Stimulated activated CD8-positive, alpha-beta memory T cell treated with anti-CD3 and anti-CD28 coated beads, Interleukin-4, amount 100 ng/mL, for 24 hours (primary cell): Measurements from ENCODE around the gene KLF15.

Experiments
- DNase-seq: peaks from one replicate; pipeline ENCODE4 v3.0.0-alpha.2; 2020; ENCODE audit warnings: low read depth

Gene KLF15

GRCh38 chr3:126389112-126389793 lies 32.0 kb upstream of the KLF15 start:
- peak; percentile 11 for DNase-seq

- DNase-seq: no peak
Measured at GRCh38 chr3:126381966-126382365, 24.8 kb upstream of the KLF15 start.

- no peak for DNase-seq
Measured at GRCh38 chr3:126380011-126380768, 23.0 kb upstream of the KLF15 start.

- DNase-seq: no peak
Measured at GRCh38 chr3:126378341-126378751, 21.1 kb upstream of the KLF15 start.

DNA sequence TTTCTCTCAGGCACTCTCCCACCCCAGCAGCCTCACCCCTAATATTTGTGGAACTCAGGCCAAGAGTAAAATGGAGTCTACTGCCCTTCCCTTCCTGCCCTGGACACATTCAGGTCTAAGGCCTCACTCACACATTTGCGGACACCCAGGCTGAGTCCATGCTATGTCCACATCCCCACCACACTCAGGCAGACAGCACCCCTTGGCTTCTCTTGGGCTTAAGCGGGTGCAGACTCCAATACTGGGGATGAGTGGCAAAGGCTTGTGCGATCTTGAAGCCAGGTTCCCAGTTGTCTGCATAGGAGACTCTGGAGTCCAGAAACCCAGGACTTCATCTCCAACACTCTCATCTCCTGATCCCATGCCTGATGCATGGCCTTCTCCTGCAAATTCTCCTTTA lies 20.0 kb upstream of the KLF15 start:
- DNase-seq: no peak

GRCh38 chr3:126376444-126376843 lies 19.2 kb upstream of the KLF15 start:
- no peak for DNase-seq

DNA sequence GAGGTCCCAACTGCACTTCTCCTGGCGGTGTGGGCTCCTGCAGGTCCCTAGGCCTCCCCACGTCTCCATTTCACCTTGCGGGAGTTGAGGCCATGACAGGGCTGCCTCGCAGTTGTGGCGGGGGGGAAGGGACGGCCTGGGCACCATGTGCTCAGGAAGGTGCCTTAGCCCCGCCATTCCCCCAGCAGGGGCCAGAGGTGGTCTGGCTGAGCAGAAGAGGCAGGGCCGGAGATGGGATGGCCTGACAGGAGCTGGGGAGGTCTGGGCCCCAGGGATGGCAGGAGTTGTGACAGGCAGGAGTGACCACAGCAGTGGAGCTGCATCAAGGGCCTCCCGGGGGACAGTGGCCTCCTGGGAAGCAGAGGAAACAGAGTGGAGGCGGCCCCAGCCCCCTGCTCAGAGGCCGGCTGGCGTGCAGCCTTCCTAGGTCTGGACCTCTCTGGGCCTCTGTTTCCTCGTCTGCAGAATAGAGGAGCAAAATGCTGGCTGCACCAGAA lies 18.7 kb upstream of the KLF15 start:
- DNase-seq: no peak

GRCh38 chr3:126373682-126374601 lies 16.7 kb upstream of the KLF15 start:
- no peak for DNase-seq

GRCh38 chr3:126373146-126373613 lies 16.0 kb upstream of the KLF15 start:
- DNase-seq: no peak

DNA sequence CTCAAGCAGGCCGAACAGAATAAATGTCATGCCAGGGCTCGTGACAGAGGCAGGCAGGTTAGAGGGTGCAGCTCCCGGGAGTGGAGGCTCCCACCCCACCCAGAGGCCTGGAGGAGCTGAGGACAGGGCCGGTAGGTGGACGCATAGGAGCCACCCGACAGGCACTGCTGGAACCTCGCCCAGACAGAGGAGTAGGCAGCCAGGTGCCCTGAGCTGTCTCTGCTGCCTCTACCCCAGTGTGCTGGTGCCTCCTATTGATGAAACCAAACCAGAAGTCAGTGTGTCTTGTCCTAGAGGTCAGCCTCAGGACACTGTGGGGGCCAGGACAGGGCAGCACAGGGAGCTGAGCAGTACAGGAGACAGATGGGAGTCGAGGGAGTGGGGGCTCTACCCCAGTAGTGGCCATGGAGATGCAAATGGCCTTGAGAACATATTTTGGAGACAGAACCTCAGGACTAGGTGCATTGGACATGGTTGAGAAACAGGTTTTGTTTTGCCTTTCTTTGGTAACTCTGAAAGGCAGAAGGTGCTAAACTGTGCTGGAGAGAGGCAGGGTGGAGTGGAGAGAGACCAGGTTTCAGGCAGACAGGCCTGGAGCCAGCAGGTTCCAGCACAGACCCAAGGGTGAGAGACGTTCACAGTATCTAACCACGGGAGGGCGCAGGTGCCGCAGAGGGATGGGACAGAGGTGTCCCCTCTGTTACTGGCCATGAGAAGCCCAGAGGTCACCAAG lies 15.4 kb upstream of the KLF15 start:
- DNase-seq: no peak

- no peak for DNase-seq
Measured at GRCh38 chr3:126371096-126371705, 14.0 kb upstream of the KLF15 start.

- no peak for DNase-seq
Measured at GRCh38 chr3:126370606-126371005, 13.4 kb upstream of the KLF15 start.

- DNase-seq: no peak
Measured at GRCh38 chr3:126370055-126370454, 12.8 kb upstream of the KLF15 start.

GRCh38 chr3:126369490-126369889 lies 12.3 kb upstream of the KLF15 start:
- DNase-seq: no peak

GRCh38 chr3:126367316-126367805 lies 10.2 kb upstream of the KLF15 start:
- DNase-seq: no peak

GRCh38 chr3:126365351-126366277 lies 8.4 kb upstream of the KLF15 start:
- no peak for DNase-seq

DNA sequence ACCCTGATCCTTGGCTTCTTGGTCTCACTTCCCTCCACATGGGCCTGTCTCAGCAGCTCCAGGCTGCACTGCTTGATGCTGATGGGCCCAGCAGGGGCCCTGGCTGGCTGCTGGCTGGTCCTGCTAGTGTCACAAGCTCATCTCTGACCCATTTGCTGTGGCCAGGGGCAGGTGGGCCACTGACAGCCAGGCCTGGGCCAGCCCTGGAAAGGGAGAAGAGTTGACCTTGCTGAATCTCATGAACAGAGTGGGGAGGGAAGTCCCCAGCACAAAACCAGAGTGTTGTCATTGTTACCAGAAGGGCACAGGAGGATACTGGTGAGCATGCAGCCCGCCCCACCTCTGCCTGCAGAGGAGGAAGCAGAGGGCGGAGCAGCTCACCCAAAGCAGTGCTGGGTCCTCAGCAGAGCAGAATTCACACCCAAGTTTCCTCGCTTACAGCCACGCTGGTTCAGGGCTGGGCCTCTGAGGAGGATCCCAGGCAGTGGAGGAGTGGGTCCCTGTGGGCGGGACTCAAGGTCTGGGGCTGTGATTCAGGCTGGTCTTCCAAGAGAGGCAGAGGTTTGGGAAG lies 7.6 kb upstream of the KLF15 start:
- no peak for DNase-seq

GRCh38 chr3:126364130-126364695 lies 7.0 kb upstream of the KLF15 start:
- no peak for DNase-seq

DNA sequence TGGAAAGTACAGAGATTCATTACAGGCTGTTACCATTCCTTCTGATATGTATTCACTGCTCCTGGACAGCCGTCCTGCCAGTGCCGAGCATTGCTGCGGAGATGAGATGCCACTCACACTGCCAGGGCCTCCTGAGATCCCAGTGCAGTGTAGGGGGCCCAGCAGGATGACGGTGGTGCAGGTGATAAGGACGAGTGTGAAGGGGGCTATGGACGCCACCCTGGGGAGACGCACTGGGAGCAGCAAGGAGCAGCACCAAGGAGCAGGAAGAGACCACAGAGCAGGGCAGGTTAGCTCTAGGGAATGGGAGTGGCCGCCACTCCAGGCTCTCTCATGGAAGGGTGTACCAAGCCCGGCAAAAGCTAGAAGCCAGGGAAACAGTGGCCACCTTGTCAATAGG lies 4.0 kb upstream of the KLF15 start:
- no peak for DNase-seq
